Left hindlimb (tissue), 1 donor: Measurements from ENCODE around the gene MLXIP.

Experiments used
- DNase-seq: peaks from one replicate; pipeline ENCODE4 v3.0.0-alpha.2; 2018

The MLXIP gene

DNA sequence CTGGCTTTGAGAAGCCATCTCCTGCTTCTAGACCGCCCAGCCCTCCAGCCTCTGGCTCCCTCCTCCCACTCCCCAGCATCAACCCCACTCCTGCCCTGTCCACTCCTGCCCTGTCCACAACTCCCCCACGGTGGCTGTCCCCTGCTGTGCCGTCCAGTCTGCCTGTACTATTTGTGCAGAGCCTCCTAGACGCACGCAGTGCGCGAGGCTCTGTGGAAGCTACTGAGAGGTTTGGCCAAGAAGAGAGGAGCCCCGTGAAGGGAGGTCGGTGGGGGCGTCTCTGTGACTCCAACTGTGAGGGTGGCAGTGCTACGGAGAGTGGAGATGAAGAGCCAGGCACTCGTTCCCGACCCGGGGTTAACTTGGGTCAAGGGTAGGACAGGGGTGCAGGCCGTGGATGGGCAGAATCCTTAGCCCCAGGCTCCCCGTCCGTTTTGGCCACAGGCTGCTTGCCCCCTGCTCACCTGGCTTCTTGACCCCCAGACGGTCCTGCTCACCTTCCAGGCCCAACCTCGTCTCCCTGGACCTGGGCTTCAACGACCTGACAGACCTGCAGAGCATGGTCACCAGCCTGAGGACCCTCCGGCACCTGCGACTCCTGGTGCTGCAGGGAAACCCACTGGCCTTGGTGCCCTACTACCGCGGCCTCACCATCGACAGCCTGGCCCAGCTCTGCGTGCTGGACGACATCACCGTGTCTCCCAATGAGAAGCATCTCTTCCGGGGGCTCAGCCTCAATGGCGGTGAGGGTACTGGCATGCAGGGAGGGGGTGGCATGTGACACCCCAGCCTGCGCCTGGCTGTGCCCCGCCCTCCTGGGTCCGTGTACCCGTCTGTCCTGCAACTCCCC is 111.3 kb downstream of the MLXIP start:
- no peak for DNase-seq

DNA sequence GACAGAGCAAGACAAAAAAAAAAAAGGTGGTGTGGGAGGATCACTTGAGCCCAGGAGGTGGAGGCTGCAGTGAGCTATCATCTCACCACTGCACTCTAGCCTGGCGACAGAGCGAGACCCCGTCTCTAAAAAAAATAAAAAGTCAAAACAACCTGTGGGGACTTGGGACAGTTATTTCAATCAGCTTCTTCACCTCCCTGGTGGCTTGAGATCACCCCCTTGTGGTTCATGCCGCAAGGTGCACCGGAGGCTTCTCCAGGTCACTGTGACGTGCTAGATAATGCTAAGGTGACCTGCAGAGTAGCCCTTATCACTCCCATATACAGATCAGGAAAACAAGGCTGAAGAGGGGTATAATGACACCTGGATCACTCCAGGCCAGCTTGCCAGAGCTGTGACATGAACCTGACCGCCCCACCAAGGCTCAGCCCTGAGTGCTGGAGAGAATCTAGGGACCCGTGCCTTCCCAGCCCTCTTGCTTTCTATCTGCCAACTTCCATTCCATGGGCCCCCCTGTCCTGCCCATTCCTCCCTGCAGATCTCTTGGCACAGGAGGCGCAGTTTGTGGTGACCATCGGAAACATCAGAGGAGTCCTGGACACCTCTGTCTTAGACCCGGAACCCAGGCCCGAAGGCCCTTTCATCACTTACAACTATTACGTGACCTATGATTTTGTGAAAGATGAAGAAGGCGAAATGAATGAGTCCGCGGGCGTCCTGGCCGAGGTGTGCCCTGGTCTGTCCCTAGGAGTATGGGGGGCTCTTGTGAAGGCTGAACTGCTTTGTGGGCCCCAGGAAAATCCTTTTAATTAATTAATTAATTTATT is 112.5 kb downstream of the MLXIP start:
- no peak for DNase-seq

DNA sequence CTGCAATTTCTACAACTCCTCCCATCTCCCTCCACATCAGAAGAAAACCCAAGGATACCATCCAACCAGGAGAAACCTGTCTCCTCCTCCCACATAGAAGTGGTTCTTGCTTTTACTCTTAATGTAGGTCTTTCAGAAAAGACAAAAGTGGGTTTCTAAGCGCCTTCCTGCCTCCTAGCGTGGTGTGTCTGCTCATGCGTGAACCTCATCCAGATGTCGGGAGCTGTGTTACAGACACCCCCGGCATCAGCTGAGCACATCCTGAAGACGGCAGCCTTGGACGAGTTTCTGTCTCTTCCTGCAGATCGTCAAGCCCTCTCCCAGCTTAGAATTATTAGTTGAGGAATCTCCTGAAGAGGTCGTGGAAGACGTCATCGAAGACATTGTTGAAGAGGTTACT is 113.9 kb downstream of the MLXIP start:
- DNase-seq = no peak

DNA sequence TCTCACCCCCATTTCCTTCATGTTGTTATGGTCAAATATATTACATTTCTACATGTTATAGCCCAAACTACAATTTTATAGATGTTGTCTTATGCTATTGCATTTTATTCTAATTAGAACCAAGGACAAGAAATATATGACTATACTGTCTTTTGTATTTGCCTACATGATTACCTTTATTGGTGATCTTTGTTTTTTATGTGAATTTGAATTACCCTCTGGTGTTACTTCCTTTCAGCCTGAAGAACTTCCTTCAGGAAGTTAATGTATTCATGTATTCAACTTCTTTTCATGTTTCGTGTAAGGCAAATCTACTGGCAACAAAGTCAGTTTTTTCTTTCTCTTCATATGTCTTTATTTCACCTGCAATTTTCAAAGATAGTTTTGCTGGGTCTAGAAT is 116.2 kb downstream of the MLXIP start:
- no peak for DNase-seq

DNA sequence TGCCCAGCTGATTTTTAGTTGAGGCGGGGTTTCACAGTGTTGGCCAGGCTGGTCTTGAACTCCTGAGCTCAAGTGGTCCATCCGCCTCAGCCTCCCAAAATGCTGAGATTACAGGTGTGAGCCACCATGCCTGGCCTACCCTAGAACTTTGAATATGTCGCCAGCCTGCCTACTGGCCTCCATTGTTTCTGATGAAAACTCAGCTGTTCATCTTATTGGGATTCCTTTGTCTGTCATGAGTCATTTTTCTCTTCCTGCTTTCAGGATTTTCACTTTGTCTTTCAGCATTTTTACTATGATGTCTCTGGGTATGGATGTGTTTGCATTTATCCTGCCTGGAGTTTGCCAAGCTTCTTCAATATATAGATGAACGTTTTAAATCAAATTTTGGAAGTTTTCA is 116.8 kb downstream of the MLXIP start:
- DNase-seq = no peak
